Placental pericyte (primary cell): ENCODE data around the gene ZNF69. TPM values are rescaled to one million over a fixed set of nuclear protein-coding genes. Genes with fewer than 3 reads are reported as not detected.

Source experiments
- total RNA-seq: library from RNA; depleted of rRNA; stranded (reverse); fragments of >200 nt; gene quantifications from 2 replicates; pipeline ENCODE4 v1.2.3, GENCODE V29; 2012

ZNF69 gene
- total RNA-seq, result 3.1 and 8.3 TPM in 2 replicates

DNA sequence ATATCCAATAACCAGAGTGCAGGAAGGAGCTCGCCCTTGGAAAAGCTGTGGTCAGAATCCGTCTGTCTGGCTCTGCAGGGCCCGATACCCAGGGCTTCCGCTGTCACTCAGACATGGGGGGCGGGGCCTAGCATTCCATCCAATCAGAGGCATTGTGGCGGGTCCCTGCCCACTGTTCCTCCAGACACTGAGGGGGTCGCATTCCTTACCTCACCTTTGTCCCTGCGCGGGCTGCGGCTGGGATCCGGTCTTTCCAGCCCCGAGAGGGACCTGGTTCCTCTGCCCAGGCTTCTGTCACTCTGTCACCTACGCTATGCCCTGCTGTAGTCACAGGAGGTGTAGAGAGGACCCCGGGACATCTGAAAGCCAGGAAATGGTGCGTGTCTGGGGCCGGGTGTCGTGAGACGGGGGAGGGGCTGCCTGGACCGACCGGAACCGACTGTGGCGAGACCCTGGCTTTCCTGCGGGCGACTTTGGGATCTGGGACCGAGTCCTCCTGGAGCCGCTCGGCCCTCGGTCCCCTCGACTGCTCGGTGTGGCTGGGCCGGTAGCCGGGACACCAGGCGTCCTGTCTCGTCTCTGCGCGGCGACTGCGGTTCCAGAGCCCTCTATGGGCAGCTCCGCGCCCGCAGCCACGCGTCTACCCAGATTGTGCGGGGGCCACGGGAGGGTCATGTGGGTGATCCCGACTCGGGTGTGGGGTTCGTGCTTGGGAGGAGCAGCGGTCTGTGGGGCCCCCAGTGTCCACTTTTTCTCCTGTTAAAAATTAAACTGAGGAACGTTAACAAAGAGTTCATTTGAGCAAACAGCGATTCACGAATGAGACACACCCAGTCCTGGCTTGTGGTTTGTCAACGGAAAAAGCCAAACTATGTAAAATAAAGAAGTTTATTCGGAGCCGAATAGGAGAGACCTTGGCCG, at the start of gene ZNF69:
Gene ZNF69 (plus strand): TSS at position 172 of the 921 bp plus-strand sequence. CDS start 142 bp downstream, at position 314.

DNA sequence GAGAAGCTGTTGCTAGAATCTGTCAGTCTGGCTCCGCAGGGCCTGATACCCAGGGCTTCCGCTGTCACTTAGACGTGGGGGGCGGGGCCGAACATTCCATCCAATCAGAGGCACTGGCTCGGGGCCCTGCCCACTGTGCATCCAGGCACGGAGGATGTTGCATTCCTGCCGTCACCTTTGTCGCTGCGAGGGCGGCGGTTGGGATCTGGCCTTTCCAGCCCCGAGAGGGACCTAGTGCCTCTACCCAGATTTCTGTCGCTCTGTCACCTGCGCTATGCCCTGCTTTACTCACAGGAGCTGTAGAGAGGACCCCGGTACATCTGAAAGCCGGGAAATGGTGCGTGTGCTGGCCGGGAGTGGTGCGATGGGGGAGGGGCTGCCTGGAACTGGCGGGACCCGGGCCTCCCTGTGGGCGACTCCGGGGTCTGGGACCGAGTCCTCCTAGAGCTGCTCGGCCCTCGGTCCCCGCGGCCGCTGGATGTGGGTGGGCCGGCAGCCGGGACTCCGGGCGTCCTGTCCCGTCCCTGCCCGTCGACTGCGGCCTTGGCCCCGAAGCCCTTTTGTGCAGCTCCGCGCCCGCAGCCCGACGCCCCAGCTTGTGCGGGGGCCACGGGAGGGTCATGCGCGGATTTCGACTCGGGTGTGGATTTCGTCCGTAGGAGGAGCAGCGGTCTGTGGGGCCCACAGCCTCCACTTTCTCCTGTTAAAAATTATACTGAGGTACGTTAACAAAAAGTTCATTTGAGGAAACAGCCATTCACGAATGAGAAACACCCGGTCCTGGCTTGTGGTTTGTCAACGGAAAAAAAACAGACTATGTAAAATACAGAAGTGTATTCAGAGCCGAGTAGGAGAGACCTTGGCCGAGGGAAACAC, 38.8 kb upstream of the ZNF69 start, which contains the start of gene ZNF439:
Gene ZNF439 (plus strand): TSS at position 133 of the 876 bp plus-strand sequence. CDS start 142 bp downstream, at position 275.

DNA sequence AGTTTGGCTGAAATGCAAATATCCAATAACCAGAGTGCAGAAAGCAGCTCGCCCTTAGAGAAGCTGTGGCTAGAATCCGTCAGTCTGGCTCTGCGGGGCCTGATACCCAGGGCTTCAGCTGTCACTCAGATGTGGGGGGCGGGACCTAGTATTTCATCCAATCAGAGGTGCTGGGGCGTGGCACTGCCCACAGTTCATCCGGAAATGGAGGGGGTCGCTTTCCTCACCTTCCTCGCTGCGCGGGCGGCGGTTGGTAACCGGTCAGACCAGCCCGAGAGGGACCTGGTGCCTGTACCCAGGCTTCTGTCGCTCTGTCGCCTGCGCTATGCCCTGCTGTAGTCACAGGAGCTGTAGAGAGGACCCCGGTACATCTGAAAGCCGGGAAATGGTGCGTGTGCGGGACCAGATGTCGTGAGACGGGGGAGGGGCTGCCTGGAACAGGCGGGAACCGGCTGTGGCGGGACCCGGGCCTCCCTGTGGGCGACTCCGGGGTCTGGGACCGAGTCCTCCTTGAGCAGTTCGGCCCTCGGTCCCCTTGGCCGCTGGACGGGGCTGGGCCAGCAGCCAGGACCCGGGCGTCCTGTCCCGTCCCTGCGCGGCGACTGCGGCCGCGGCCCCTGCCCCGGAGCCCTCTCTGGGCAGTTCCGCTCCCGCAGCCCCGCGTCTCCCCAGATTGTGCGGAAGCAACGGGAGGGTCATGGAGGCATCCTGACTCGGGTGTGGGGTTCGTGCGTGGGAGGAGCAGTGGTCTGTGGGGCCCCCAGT, 37.5 kb downstream of the ZNF69 start, which contains the start of gene ZNF700:
Gene ZNF700 (plus strand): TSS at position 222 of the 765 bp plus-strand sequence. CDS start 104 bp downstream, at position 326.

Other genes with a start within 250 kb of the ZNF69 start
- gene ZNF823, start 148.8 kb upstream of the ZNF69 start, total RNA-seq, result 2.0 and 5.2 TPM in 2 replicates
- gene ZNF441, start 120.8 kb upstream of the ZNF69 start, total RNA-seq, result 3.7 and 8.0 TPM in 2 replicates
- gene ZNF491, start 89.3 kb upstream of the ZNF69 start, total RNA-seq, result 0.22 and 1.6 TPM in 2 replicates
- gene ZNF440, start 73.5 kb upstream of the ZNF69 start, total RNA-seq, result 8.3 and 14.0 TPM in 2 replicates
- gene ZNF439, start 39.1 kb upstream of the ZNF69 start, total RNA-seq, result 1.3 and 4.0 TPM in 2 replicates
- gene ZNF700, start 37.3 kb downstream of the ZNF69 start, total RNA-seq, result 5.0 and 7.9 TPM in 2 replicates
- 0.57 and 0.88 TPM in 2 replicates for gene ZNF763, start 77.3 kb downstream of the ZNF69 start, total RNA-seq
- 1.0 and 1.1 TPM in 2 replicates for gene ZNF433, start 147.9 kb downstream of the ZNF69 start, total RNA-seq
- under 0.01 and 0.57 TPM in 2 replicates for gene ZNF878, start 165.2 kb downstream of the ZNF69 start, total RNA-seq
- 4.0 and 5.0 TPM in 2 replicates for gene ZNF844, start 176.9 kb downstream of the ZNF69 start, total RNA-seq